Skeletal muscle tissue (tissue), 4 donors: ENCODE results near the gene ARHGAP42. TPM values are rescaled to one million over a fixed set of nuclear protein-coding genes. Genes with fewer than 3 reads are reported as not detected.

Experiments used
- H3K27ac ChIP-seq: one replicate; pipeline ENCODE4 v1.7.0; 2013; ENCODE audit warnings: mild to moderate bottlenecking, low read depth, low read length, inconsistent platforms
- H3K27me3 ChIP-seq, 3 donors: one replicate each; pipeline ENCODE4 v1.7.0; 2013; ENCODE audit warnings: low read length in 3 of 3; ENCODE audit not compliant: control insufficient read depth in 3 of 3, insufficient read depth in 3 of 3
- H3K36me3 ChIP-seq, 3 donors: one replicate each; pipeline ENCODE4 v1.7.0; 2013; ENCODE audit warnings: low read length in 3 of 3; ENCODE audit not compliant: control insufficient read depth in 3 of 3, insufficient read depth in 3 of 3
- H3K4me1 ChIP-seq, 3 donors: one replicate each; pipeline ENCODE4 v1.7.0; 2013; ENCODE audit warnings: low read length in 3 of 3, mild to moderate bottlenecking in 3 of 3; ENCODE audit not compliant: control insufficient read depth in 3 of 3, insufficient read depth in 3 of 3
- H3K4me3 ChIP-seq, 3 donors: one replicate each; pipeline ENCODE4 v1.7.0; 2013; ENCODE audit warnings: low read length in 3 of 3
- H3K9ac ChIP-seq, 3 donors: one replicate each; pipeline ENCODE4 v1.7.0; 2013; ENCODE audit warnings: low read length in 3 of 3, mild to moderate bottlenecking in 3 of 3, moderate library complexity in 2 of 3, low read depth in 1 of 3
- H3K9me3 ChIP-seq, 3 donors: one replicate each; pipeline ENCODE4 v1.7.0; 2013; ENCODE audit warnings: low read length in 3 of 3; ENCODE audit not compliant: control insufficient read depth in 3 of 3
- total RNA-seq: library from RNA; depleted of rRNA; stranded (reverse); fragments of >200 nt; gene quantifications from one replicate; pipeline ENCODE4 v1.2.3, GENCODE V29; 2014
- donor health status: Osteomylitis.

The ARHGAP42 gene
- total RNA-seq, 1 donor from 2014 or later, result 23.5 TPM

GRCh38 chr11:100833276-100833675 is 146.2 kb downstream of the ARHGAP42 start:
- Histone ChIP-seq H3K36me3 (no peaks in the 10 kb centered on the region), H3K4me3 (no peak overlapping the region), H3K9ac (no peak overlapping the region)

GRCh38 chr11:100835854-100836253 is 148.8 kb downstream of the ARHGAP42 start:
- Histone ChIP-seq H3K27me3 (no peaks in the 10 kb centered on the region), H3K4me3 (no peak overlapping the region), H3K9ac (no peak overlapping the region), H3K36me3 (no peaks in the 10 kb centered on the region), H3K4me1 (peaks cover 4 to 18% (median 10%) of the 10 kb centered on the region in 3 donors), H3K27ac (no peak overlapping the region), H3K9me3 (no peaks in the 10 kb centered on the region)

More at GRCh38 chr11:100833276-100833675, 146.2 kb downstream of the ARHGAP42 start:
- H3K27me3 ChIP-seq, result no peaks in the 10 kb centered on the region
- no peak overlapping the region for H3K27ac ChIP-seq
- H3K9me3 ChIP-seq, result no peaks in the 10 kb centered on the region
- H3K4me1 ChIP-seq, result peaks cover 11 to 25% (median 18%) of the 10 kb centered on the region in 3 donors

GRCh38 chr11:100837311-100837710 is 150.2 kb downstream of the ARHGAP42 start:
- Histone ChIP-seq H3K36me3 (no peaks in the 10 kb centered on the region), H3K9ac (no peak overlapping the region), H3K9me3 (no peaks in the 10 kb centered on the region), H3K4me3 (no peak overlapping the region), H3K4me1 (peaks cover 2 to 7% (median 5%) of the 10 kb centered on the region in 3 donors), H3K27me3 (no peaks in the 10 kb centered on the region), H3K27ac (no peak overlapping the region)

- Histone ChIP-seq H3K9ac (peak overlapping the region in 1 of 3 donors; percentile 35), H3K4me1 (peaks cover 0 to 8% (median 0%) of the 10 kb centered on the region in 3 donors), H3K27me3 (no peaks in the 10 kb centered on the region), H3K36me3 (no peaks in the 10 kb centered on the region), H3K4me3 (no peak overlapping the region), H3K9me3 (no peaks in the 10 kb centered on the region), H3K27ac (no peak overlapping the region)
Observed at GRCh38 chr11:100841711-100842407, 154.8 kb downstream of the ARHGAP42 start.

GRCh38 chr11:100847696-100848216 is 160.7 kb downstream of the ARHGAP42 start:
- Histone ChIP-seq H3K27ac (no peak overlapping the region), H3K27me3 (no peaks in the 10 kb centered on the region), H3K36me3 (no peaks in the 10 kb centered on the region), H3K9ac (no peak overlapping the region), H3K4me1 (peaks cover 0 to 2% (median 0%) of the 10 kb centered on the region in 3 donors), H3K9me3 (no peaks in the 10 kb centered on the region), H3K4me3 (no peak overlapping the region)

- Histone ChIP-seq H3K4me1 (peaks cover 0 to 2% (median 0%) of the 10 kb centered on the region in 3 donors), H3K36me3 (no peaks in the 10 kb centered on the region), H3K9ac (no peak overlapping the region), H3K9me3 (no peaks in the 10 kb centered on the region), H3K4me3 (no peak overlapping the region), H3K27me3 (no peaks in the 10 kb centered on the region), H3K27ac (peak overlapping the region; percentile 29)
Observed at GRCh38 chr11:100849009-100849900, 162.2 kb downstream of the ARHGAP42 start.

GRCh38 chr11:100849901-100850235 is 162.8 kb downstream of the ARHGAP42 start:
- H3K4me1 ChIP-seq, result peaks cover 0 to 2% (median 0%) of the 10 kb centered on the region in 3 donors
- H3K36me3 ChIP-seq, result no peaks in the 10 kb centered on the region
- no peak overlapping the region for H3K27ac ChIP-seq
- no peak overlapping the region for H3K9ac ChIP-seq
- H3K27me3 ChIP-seq, result no peaks in the 10 kb centered on the region
- H3K9me3 ChIP-seq, result no peaks in the 10 kb centered on the region
- no peak overlapping the region for H3K4me3 ChIP-seq

- Histone ChIP-seq H3K4me3 (no peak overlapping the region), H3K36me3 (no peaks in the 10 kb centered on the region), H3K4me1 (peaks cover 0 to 2% (median 0%) of the 10 kb centered on the region in 3 donors), H3K9ac (no peak overlapping the region), H3K9me3 (no peaks in the 10 kb centered on the region), H3K27ac (no peak overlapping the region), H3K27me3 (no peaks in the 10 kb centered on the region)
Observed at GRCh38 chr11:100851147-100851546, 164.1 kb downstream of the ARHGAP42 start.

- H3K4me3 ChIP-seq, result no peak overlapping the region
- H3K9ac ChIP-seq, result no peak overlapping the region
- H3K36me3 ChIP-seq, result no peaks in the 10 kb centered on the region
- no peak overlapping the region for H3K27ac ChIP-seq
- H3K9me3 ChIP-seq, result no peaks in the 10 kb centered on the region
- H3K27me3 ChIP-seq, result no peaks in the 10 kb centered on the region
- peaks cover 0 to 2% (median 0%) of the 10 kb centered on the region in 3 donors for H3K4me1 ChIP-seq
Observed at GRCh38 chr11:100851584-100852152, 164.6 kb downstream of the ARHGAP42 start.
